ENCODE measurements around the gene ODF2L. TPM values are rescaled to one million over a fixed set of nuclear protein-coding genes. Genes with fewer than 3 reads are reported as not detected.
A peak's percentile ranks its signal among the peaks of the same experiment; 100 is the strongest.

ODF2L gene
- polyA plus RNA-seq, 1 experiment = 25.6 TPM

DNA sequence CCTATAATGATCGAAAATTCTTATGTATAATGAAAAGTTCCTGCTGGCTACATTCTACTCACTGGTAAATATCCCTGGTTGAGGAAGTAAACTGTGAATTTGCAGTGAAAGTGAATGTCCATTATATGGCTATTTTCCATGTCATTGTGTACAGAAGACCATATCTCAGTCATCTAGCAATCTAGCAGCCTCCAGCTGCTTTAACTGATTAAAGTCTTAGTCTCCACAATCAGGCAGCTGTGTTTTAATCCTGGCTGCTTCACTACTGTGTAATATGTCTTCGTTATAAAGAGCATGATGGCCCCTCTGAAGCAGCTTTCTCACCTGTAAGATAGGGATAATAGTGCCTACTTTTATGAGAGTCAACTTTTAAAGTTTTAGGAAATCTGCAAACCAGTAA, 39.2 kb upstream of the ODF2L start:
- H3K9me3 ChIP-seq (ENCODE audit: control insufficient read depth, insufficient read depth, low read length) = no peaks in the 10 kb centered on the region
- CTCF ChIA-PET = interaction anchor here (1.5 to 2.1 kb wide), 2 partner anchors 39 to 55 kb away, joined by 4 to 8 read pairs; no protein-coding TSS in a partner anchor
- TF ChIP-seq, protein P1, sequence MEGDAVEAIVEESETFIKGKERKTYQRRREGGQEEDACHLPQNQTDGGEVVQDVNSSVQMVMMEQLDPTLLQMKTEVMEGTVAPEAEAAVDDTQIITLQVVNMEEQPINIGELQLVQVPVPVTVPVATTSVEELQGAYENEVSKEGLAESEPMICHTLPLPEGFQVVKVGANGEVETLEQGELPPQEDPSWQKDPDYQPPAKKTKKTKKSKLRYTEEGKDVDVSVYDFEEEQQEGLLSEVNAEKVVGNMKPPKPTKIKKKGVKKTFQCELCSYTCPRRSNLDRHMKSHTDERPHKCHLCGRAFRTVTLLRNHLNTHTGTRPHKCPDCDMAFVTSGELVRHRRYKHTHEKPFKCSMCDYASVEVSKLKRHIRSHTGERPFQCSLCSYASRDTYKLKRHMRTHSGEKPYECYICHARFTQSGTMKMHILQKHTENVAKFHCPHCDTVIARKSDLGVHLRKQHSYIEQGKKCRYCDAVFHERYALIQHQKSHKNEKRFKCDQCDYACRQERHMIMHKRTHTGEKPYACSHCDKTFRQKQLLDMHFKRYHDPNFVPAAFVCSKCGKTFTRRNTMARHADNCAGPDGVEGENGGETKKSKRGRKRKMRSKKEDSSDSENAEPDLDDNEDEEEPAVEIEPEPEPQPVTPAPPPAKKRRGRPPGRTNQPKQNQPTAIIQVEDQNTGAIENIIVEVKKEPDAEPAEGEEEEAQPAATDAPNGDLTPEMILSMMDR (IDR thresholded peaks at IDR 0.05; ENCODE audit: low read depth, low read length) = no peak
- no peaks in the 10 kb centered on the region for H3K27me3 ChIP-seq (ENCODE audit: control insufficient read depth, insufficient read depth, low read length)
- H3K4me3 ChIP-seq (ENCODE audit: low read depth, low read length) = no peak overlapping the region
- DNase-seq (ENCODE audit: low read depth, low spot score) = no peak
- POLR2A ChIA-PET = interaction anchor here (0.6 kb wide), 1 partner anchor 501 kb away, joined by 4 read pairs; no protein-coding TSS in a partner anchor
- no peak overlapping the region for H3K27ac ChIP-seq (ENCODE audit: low read depth, low read length)

DNA sequence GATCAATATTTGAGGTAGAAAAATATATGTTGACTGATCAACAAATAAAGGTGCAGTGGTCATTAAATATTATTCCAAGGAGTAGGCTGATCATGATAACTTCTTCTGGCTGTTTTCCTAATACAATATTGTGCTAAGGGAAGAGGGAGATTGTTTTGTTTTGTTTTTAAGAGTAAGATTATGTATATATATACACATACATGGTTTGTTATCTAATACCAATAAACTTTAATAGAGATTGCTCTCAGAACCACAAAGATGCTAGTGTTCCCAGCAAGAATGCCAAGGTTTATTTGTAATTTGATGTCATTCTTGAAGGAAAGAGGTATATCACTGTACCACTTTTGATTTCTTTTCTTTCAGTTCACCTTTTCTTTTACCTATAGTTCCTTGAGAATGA, 37.9 kb upstream of the ODF2L start:
- POLR2A ChIA-PET = no interaction called here
- Histone ChIP-seq H3K9me3 (ENCODE audit: control insufficient read depth, insufficient read depth, low read length) (no peaks in the 10 kb centered on the region), H3K27ac (ENCODE audit: low read depth, low read length) (no peak overlapping the region), H3K27me3 (ENCODE audit: control insufficient read depth, insufficient read depth, low read length) (no peaks in the 10 kb centered on the region), H3K4me3 (ENCODE audit: low read depth, low read length) (no peak overlapping the region)
- TF ChIP-seq, protein P1 (IDR thresholded peaks at IDR 0.05; ENCODE audit: low read depth, low read length) = no peak
- DNase-seq (ENCODE audit: low read depth, low spot score) = no peak
- CTCF ChIA-PET = no interaction called here

DNA sequence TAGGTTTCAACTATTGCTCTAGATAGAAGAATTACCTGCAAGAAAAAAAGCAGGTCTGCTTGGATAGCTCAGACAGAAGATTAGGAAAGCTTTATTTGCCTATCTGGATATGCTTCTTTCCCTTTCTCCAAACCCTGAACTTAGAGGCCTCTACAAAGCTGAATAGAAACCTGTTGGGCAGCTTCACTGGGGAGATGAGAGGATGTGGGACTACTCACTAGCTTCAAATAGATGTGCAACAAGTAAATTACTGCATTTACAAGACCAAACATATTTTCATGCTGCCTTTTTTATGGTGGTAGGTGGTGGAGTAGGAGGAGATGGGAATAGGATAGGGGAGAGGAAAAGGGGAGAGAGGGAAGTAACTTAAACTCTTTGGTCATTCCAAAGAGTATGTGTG, 34.3 kb upstream of the ODF2L start:
- CTCF ChIA-PET = interaction anchor here (0.9 to 1.5 kb wide), 6 partner anchors 43 to 274 kb away, joined by 3 to 9 read pairs (median 5); partner anchors contain the start of gene SH3GLB1

DNA sequence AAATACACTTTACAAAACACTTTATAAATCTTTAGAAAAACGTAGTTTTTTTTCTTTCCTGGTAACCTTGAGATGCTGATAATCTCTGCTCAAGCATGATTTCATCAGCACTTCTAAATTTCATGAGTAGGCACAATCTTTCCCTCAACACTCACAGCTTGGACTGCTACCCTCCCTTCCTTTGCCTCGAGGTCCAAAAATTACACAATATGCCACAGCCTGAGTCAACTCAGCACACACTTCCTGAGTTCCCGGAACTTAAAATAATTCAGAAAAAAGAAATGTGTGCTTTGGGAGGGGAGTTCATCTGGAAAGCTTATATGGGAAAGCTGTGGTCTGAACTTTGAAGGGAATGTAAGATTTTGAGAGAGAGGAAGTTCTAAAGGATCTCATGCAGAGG, 33.7 kb upstream of the ODF2L start:
- H3K4me3 ChIP-seq (ENCODE audit: low read depth, low read length) = no peak overlapping the region
- ChIA-PET POLR2A (interaction anchor here (0.7 to 0.9 kb wide), 2 partner anchors 34 to 344 kb away, joined by 3 to 4 read pairs; partner anchors contain the start of gene ODF2L), CTCF (interaction anchor here (0.9 to 1.5 kb wide), 5 partner anchors 43 to 274 kb away, joined by 3 to 9 read pairs (median 5); partner anchors contain the start of gene SH3GLB1)
- DNase-seq (ENCODE audit: low read depth, low spot score) = peak; percentile 77
- H3K27me3 ChIP-seq (ENCODE audit: control insufficient read depth, insufficient read depth, low read length) = no peaks in the 10 kb centered on the region
- TF ChIP-seq, protein P1 (IDR thresholded peaks at IDR 0.05; ENCODE audit: low read depth, low read length) = no peak
- H3K9me3 ChIP-seq (ENCODE audit: control insufficient read depth, insufficient read depth, low read length) = no peaks in the 10 kb centered on the region
- H3K27ac ChIP-seq (ENCODE audit: low read depth, low read length) = peak overlapping the region; percentile 83

More for the DNA sequence above, 34.3 kb upstream of the ODF2L start:
- H3K27ac ChIP-seq (ENCODE audit: low read depth, low read length) = peak overlapping the region; percentile 83
- no peak for DNase-seq (ENCODE audit: low read depth, low spot score)
- no peak overlapping the region for H3K4me3 ChIP-seq (ENCODE audit: low read depth, low read length)
- POLR2A ChIA-PET = interaction anchor here (0.7 to 0.9 kb wide), 2 partner anchors 34 to 343 kb away, joined by 3 to 4 read pairs; partner anchors contain the start of gene ODF2L
- TF ChIP-seq, protein P1 (IDR thresholded peaks at IDR 0.05; ENCODE audit: low read depth, low read length) = no peak
- H3K9me3 ChIP-seq (ENCODE audit: control insufficient read depth, insufficient read depth, low read length) = no peaks in the 10 kb centered on the region
- H3K27me3 ChIP-seq (ENCODE audit: control insufficient read depth, insufficient read depth, low read length) = no peaks in the 10 kb centered on the region

DNA sequence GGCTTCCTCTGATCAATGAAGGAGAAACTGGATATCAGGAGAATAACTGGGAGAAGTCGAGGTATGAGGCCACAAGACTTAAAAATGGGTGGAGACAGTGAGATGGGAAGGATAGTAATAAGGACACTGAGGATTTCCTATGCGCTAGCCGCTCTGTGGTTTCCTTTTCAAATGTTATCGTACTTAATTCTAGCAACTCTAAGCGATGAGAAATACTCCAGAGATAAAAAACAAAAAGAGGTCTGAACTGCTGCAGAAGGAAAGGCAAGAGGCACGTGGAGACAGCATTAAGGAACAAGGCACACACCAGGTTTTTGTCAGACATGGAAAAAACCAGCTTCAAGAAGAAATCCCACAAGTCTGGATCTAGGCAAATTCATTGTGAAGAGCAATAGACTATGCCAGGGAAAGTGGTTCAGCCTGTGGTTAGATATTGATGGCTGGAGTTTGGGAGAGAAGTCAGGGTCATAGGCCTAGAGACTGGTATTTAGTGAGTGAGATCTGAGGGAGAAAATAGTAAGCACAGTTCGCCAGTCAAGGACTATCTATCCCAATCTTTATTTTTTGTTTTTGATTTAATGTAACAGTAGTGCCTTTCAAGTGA, 33.1 kb upstream of the ODF2L start:
- DNase-seq (ENCODE audit: low read depth, low spot score) = no peak
- ChIA-PET POLR2A (no interaction called here), CTCF (interaction anchor here (1.4 to 1.5 kb wide), 3 partner anchors 12 to 72 kb away, joined by 4 to 9 read pairs (median 5); no protein-coding TSS in a partner anchor)

More for the DNA sequence above, 33.1 kb upstream of the ODF2L start:
- Histone ChIP-seq H3K9me3 (ENCODE audit: control insufficient read depth, insufficient read depth, low read length) (no peaks in the 10 kb centered on the region), H3K4me3 (ENCODE audit: low read depth, low read length) (no peak overlapping the region), H3K27ac (ENCODE audit: low read depth, low read length) (peak overlapping the region; percentile 54), H3K27me3 (ENCODE audit: control insufficient read depth, insufficient read depth, low read length) (no peaks in the 10 kb centered on the region)
- TF ChIP-seq, protein P1 (IDR thresholded peaks at IDR 0.05; ENCODE audit: low read depth, low read length) = no peak

Data from AG04450 (cell line).